ENCODE measurements around the gene TPST1. TPM values are rescaled to one million over a fixed set of nuclear protein-coding genes. Genes with fewer than 3 reads are reported as not detected.

The TPST1 gene
- polyA plus RNA-seq, 1 of the 3 experiments (the other 2 are of a cell fraction): 36.4 TPM

GRCh38 chr7:66198956-66199355, 6.2 kb upstream of the TPST1 start:
- no peak for DNase-seq

GRCh38 chr7:66202441-66202840, 2.7 kb upstream of the TPST1 start:
- Histone ChIP-seq H3K9me3 (no peaks in the 10 kb centered on the region), H3K36me3 (replicated peaks in 1 of 2; ENCODE audit: control insufficient read depth in 1 of 2, insufficient read depth in 2 of 2, low read length in 1 of 2) (no peaks in the 10 kb centered on the region), H3K9ac (no peak overlapping the region), H3K9me2 (no peaks in the 10 kb centered on the region), H3K79me2 (ENCODE audit: insufficient read depth) (peaks cover 21% of the 10 kb centered on the region; the same call in 1 of the 2 replicates), H3K4me3 (ENCODE audit: low read depth in 2 of 2, low read length in 1 of 2) (no peak overlapping the region), H2AFZ (ENCODE audit: low read depth) (no peak overlapping the region), H3F3A (replicated peaks; ENCODE audit: insufficient read depth) (peaks cover 7% of the 10 kb centered on the region), H3K27me3 (ENCODE audit: insufficient read depth) (no peaks in the 10 kb centered on the region), H3K4me2 (no peak overlapping the region), H3K27ac (ENCODE audit: low read depth in 2 of 2, low read length in 1 of 2) (no peak overlapping the region), H3K4me1 (ENCODE audit: control insufficient read depth in 1 of 2, insufficient read depth in 2 of 2, low read depth in 1 of 2, low read length in 1 of 2) (peaks cover 11 to 16% of the 10 kb centered on the region in 2 experiments; a peak in 3 of 4 replicates), H4K20me1 (ENCODE audit: insufficient read depth) (0 out of 2 replicates have a peak, but pooled peaks cover 5% of the 10 kb centered on the region)
- CTCF ChIA-PET: interaction anchor here (1.0 to 5.9 kb wide), 2 partner anchors 61 to 153 kb away, joined by 3 to 35 read pairs; no protein-coding TSS in a partner anchor
- no peak for DNase-seq
- WGBS (ENCODE audit: low lambda C conversion rate): 71% methylated on average over 8 of the region's 8 CpGs
- POLR2A ChIA-PET: no interaction called here
- peak; percentile 39 for TF ChIP-seq GATA2 (CRISPR knock-in tag; IDR thresholded peaks at IDR 0.05)
- TF ChIP-seq SIN3A (IDR thresholded peaks at IDR 0.05; ENCODE audit: borderline replicate concordance, low read depth, low read length): no peak

More at GRCh38 chr7:66198956-66199355, 6.2 kb upstream of the TPST1 start:
- peaks cover 7% of the 10 kb centered on the region for H3F3A ChIP-seq (replicated peaks; ENCODE audit: insufficient read depth)
- TF ChIP-seq EP300 (IDR thresholded peaks at IDR 0.05; ENCODE audit: borderline replicate concordance in 1 of 2, low read depth in 1 of 2, low read length in 1 of 2): no peak
- peak; percentile 13; the same call in 1 of the 2 replicates for TF ChIP-seq CTCF (IDR thresholded peaks at IDR 0.05)
- ChIA-PET POLR2A (no interaction called here), CTCF (interaction anchor here (0.6 to 0.7 kb wide), 3 partner anchors 9 to 102 kb away, joined by 3 to 4 read pairs (median 3); no protein-coding TSS in a partner anchor)
- H4K20me1 ChIP-seq (ENCODE audit: insufficient read depth): no peaks in the 10 kb centered on the region
- no peaks in the 10 kb centered on the region; a peak in 1 of 4 replicates for H3K4me1 ChIP-seq (ENCODE audit: control insufficient read depth in 1 of 2, insufficient read depth in 2 of 2, low read depth in 1 of 2, low read length in 1 of 2)
- no peaks in the 10 kb centered on the region for H3K9me3 ChIP-seq
- no peak overlapping the region for H3K27ac ChIP-seq (ENCODE audit: low read depth in 2 of 2, low read length in 1 of 2)
- H3K4me2 ChIP-seq: no peak overlapping the region
- H3K79me2 ChIP-seq (ENCODE audit: insufficient read depth): no peaks in the 10 kb centered on the region
- WGBS (ENCODE audit: low lambda C conversion rate): 88% methylated on average over 4 of the region's 4 CpGs
- no peak overlapping the region for H3K9ac ChIP-seq
- no peak overlapping the region for H3K4me3 ChIP-seq (ENCODE audit: low read depth in 2 of 2, low read length in 1 of 2)
- H3K27me3 ChIP-seq (ENCODE audit: insufficient read depth): no peaks in the 10 kb centered on the region
- H2AFZ ChIP-seq (ENCODE audit: low read depth): no peak overlapping the region
- H3K9me2 ChIP-seq: no peaks in the 10 kb centered on the region
- H3K36me3 ChIP-seq (replicated peaks in 1 of 2; ENCODE audit: control insufficient read depth in 1 of 2, insufficient read depth in 2 of 2, low read length in 1 of 2): no peaks in the 10 kb centered on the region

GRCh38 chr7:66205741-66206090, 582 bp downstream of the TPST1 start:
- peak overlapping the region; percentile 72 to 94 for H3K4me3 ChIP-seq (ENCODE audit: low read depth in 2 of 2, low read length in 1 of 2)
- 7% methylated on average over 21 of the region's 22 CpGs for WGBS (ENCODE audit: low lambda C conversion rate)
- H3K27me3 ChIP-seq (ENCODE audit: insufficient read depth): no peaks in the 10 kb centered on the region
- CTCF ChIA-PET: interaction anchor here (0.6 to 5.9 kb wide), 11 partner anchors 9 to 224 kb away, joined by 3 to 35 read pairs (median 7); no protein-coding TSS in a partner anchor
- TF ChIP-seq EP300 (IDR thresholded peaks at IDR 0.05; ENCODE audit: borderline replicate concordance in 1 of 2, low read depth in 1 of 2, low read length in 1 of 2) (no peak), MXI1 (IDR thresholded peaks at IDR 0.05; ENCODE audit: low read depth, low read length) (peak; percentile 16; the same call in 1 of the 2 replicates)
- peak overlapping the region; percentile 81 for H2AFZ ChIP-seq (ENCODE audit: low read depth)
- H3K4me1 ChIP-seq (ENCODE audit: control insufficient read depth in 1 of 2, insufficient read depth in 2 of 2, low read depth in 1 of 2, low read length in 1 of 2): peaks cover 11 to 18% of the 10 kb centered on the region in 2 experiments; a peak in 3 of 4 replicates
- no peak for DNase-seq
- no peaks in the 10 kb centered on the region for H3K9me2 ChIP-seq
- H3K9me3 ChIP-seq: no peaks in the 10 kb centered on the region
- peak overlapping the region; percentile 84 for H3K9ac ChIP-seq
- H3K27ac ChIP-seq (ENCODE audit: low read depth in 2 of 2, low read length in 1 of 2): peak overlapping the region; percentile 42 to 81; a peak in 2 of 4 replicates
- H3K36me3 ChIP-seq (replicated peaks in 1 of 2; ENCODE audit: control insufficient read depth in 1 of 2, insufficient read depth in 2 of 2, low read length in 1 of 2): peaks cover 0 to 3% of the 10 kb centered on the region in 2 experiments
- peaks cover 7% of the 10 kb centered on the region for H3F3A ChIP-seq (replicated peaks; ENCODE audit: insufficient read depth)
- peak overlapping the region; percentile 77 for H3K4me2 ChIP-seq
- H3K79me2 ChIP-seq (ENCODE audit: insufficient read depth): peaks cover 50% of the 10 kb centered on the region
- 0 out of 2 replicates have a peak, but pooled peaks cover 5% of the 10 kb centered on the region for H4K20me1 ChIP-seq (ENCODE audit: insufficient read depth)
- POLR2A ChIA-PET: interaction anchor here (0.6 to 2.3 kb wide), 7 partner anchors 56 to 288 kb away, joined by 3 to 12 read pairs (median 4); partner anchors contain the start of gene CRCP

All from SK-N-SH (cell line).